ENCODE results near the gene PUS1. TPM values are rescaled to one million over a fixed set of nuclear protein-coding genes. Genes with fewer than 3 reads are reported as not detected.
A peak's percentile ranks its signal among the peaks of the same experiment; 100 is the strongest.

PUS1 gene
- total RNA-seq, 2 donors from 2014 or later = 11.2 to 33.6 TPM

DNA sequence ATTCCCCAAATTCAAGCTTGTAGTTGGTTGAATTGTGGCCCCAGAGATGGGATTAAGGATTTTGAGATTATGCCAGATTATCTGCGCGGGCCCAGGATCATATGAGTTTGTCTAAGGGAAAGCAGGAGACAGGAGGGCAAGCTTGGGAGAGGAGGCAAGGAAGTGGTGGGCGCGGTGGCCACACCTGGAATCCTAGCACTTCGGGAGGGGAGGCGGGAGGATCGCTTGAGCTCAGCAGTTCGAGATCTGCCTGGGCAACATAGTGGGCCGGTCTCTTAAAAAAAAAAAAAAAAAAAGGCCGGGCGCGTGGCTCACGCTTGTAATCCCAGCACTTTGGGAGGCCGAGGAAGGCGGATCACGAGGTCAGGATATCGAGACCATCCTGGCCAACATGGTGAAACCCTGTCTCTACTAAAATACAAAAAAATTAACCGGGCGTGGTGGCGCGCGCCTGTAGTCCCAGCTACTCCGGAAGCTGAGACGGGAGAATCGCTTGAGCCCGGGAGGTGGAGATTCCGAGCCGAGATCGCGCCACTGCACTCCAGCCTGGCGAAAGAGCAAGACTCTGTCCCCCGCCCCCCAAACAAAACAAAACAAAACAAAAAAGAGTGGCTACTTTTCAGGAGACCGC lies 881 bp upstream of the PUS1 start:
- WGBS, 2 donors = 43 to 58% methylated on average over 33 of the region's 33 CpGs
- ATAC-seq = peak; percentile 3

DNA sequence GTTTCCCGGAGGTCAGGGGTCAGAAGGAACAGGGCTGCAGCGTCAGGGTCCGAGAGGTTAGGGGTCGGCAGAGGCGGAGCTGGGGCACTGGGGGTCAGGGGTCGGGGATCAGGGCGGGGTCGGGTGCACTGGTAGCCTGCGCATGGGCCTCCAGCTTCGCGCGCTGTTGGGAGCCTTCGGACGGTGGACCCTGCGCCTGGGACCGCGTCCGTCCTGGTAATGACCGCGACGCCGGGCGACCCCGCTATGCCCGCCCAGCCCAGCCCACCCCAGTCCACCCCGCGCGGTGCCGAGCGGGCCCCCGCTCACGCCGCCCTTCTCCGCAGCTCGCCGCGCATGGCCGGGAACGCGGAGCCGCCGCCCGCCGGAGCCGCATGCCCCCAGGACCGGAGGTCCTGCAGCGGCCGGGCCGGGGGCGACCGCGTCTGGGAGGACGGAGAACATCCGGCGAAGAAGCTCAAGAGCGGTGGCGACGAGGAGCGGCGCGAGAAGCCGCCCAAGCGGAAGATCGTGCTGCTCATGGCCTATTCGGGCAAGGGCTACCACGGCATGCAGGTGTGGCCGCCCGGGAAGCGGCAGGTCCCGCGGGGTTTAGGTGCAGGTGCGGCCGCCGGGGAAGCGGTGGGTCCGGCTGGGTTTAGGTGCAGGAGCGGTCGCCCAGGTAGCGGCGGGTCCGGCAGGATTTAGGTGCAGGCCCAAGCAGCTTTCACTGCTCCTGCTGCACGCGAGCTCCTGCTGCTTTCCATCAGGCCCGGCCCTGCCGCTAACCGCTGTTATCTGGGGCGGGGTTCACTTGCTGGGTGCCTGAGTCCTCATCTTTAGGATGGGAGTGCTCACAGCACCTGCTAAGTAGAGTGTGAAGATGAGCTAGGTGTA lies 743 bp downstream of the PUS1 start:
- intact Hi-C loops (cut with DNase I) = no loop called here
- 0% methylated on average over 64 of the region's 87 CpGs; no CpG with 5 or more reads in 1 of the 2 donors for WGBS, 2 donors
- Histone ChIP-seq H3K4me3 (peak overlapping the region; percentile 69 to 97), H3K27me3 (no peaks in the 10 kb centered on the region), H3K36me3 (replicated peaks in 1 of 2; ENCODE audit: insufficient read depth in 1 of 2, low read depth in 2 of 2) (peaks cover 9 to 18% of the 10 kb centered on the region in 2 donors), H3K27ac (peak overlapping the region in 3 of 4 donors; percentile 3 to 86 (median 78)), H3K9me3 (no peaks in the 10 kb centered on the region), H3K4me1 (peaks cover 14% of the 10 kb centered on the region)
- ATAC-seq (no peak), DNase-seq (peak in 2 of 4 donors; percentile 27 to 40)
- TF ChIP-seq, protein P1, sequence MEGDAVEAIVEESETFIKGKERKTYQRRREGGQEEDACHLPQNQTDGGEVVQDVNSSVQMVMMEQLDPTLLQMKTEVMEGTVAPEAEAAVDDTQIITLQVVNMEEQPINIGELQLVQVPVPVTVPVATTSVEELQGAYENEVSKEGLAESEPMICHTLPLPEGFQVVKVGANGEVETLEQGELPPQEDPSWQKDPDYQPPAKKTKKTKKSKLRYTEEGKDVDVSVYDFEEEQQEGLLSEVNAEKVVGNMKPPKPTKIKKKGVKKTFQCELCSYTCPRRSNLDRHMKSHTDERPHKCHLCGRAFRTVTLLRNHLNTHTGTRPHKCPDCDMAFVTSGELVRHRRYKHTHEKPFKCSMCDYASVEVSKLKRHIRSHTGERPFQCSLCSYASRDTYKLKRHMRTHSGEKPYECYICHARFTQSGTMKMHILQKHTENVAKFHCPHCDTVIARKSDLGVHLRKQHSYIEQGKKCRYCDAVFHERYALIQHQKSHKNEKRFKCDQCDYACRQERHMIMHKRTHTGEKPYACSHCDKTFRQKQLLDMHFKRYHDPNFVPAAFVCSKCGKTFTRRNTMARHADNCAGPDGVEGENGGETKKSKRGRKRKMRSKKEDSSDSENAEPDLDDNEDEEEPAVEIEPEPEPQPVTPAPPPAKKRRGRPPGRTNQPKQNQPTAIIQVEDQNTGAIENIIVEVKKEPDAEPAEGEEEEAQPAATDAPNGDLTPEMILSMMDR (IDR thresholded peaks at IDR 0.05) = no peak
- TF ChIP-seq POLR2A (IDR thresholded peaks at IDR 0.05) = peak in 1 of 3 donors; percentile 11

More for the DNA sequence above, 881 bp upstream of the PUS1 start:
- intact Hi-C loops (cut with DNase I) = no loop called here
- H3K36me3 ChIP-seq (replicated peaks in 1 of 2; ENCODE audit: insufficient read depth in 1 of 2, low read depth in 2 of 2) = peaks cover 6 to 9% of the 10 kb centered on the region in 2 donors
- no peaks in the 10 kb centered on the region for H3K9me3 ChIP-seq
- no peak for TF ChIP-seq POLR2A (IDR thresholded peaks at IDR 0.05)
- TF ChIP-seq, protein P1 (IDR thresholded peaks at IDR 0.05) = no peak
- H3K4me1 ChIP-seq = peaks cover 14% of the 10 kb centered on the region
- H3K4me3 ChIP-seq = peak overlapping the region; percentile 50 to 56
- H3K27ac ChIP-seq = peak overlapping the region in 3 of 4 donors; percentile 66 to 86 (median 78)
- no peaks in the 10 kb centered on the region for H3K27me3 ChIP-seq
- peak in 1 of 4 donors; percentile 18 for DNase-seq

DNA sequence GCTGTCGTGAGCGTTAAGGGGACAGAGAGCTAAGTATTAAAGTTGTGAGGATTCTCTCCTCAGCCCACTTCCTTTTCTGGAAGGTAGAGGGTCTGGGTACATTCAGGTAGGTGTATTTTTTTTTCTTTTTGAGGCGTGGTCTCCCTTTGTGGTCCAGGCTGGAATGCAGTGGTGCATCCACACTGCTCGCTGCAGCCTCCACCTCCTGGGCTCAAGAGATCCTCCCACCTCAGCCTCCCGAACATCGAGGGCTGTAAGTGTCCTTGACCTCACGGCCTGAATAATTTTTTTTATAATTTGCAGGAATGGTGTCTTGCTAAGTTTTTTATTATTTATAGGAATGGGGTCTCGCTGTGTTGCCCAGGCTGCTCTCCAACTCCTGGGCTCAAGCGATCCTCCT lies 1.4 kb downstream of the PUS1 start:
- Histone ChIP-seq H3K36me3 (replicated peaks in 1 of 2; ENCODE audit: insufficient read depth in 1 of 2, low read depth in 2 of 2) (peaks cover 9 to 18% of the 10 kb centered on the region in 2 donors), H3K9me3 (no peaks in the 10 kb centered on the region), H3K4me1 (peaks cover 14% of the 10 kb centered on the region), H3K27ac (no peak overlapping the region), H3K27me3 (no peaks in the 10 kb centered on the region), H3K4me3 (peak overlapping the region in 1 of 2 donors; percentile 97)
- WGBS, 2 donors = 75 to 79% methylated on average over 9 of the region's 9 CpGs
- TF ChIP-seq, protein P1 (IDR thresholded peaks at IDR 0.05) = no peak
- no peak for TF ChIP-seq POLR2A (IDR thresholded peaks at IDR 0.05)
- no peak for ATAC-seq
- intact Hi-C loops (cut with DNase I) = no loop called here
- no peak for DNase-seq

DNA sequence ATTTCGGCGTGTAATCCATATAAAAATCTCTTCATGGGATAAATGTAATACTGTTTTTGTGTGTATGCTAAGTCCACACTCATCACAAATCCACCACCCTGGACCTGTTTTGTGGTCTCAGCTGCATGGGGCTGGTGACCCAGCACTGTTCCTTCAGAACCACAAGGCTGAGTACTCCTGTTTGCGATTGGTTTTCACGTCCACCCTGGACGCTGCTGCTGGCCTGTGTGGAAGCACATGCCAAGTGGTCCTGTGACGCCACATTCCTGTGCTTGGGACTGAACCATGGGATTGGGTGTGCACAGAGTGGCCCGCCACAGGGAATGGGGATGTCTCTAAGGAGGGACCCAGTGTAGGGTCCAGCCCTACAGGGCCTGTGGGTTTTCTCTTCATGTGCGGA lies 4.3 kb downstream of the PUS1 start:
- no peak for ATAC-seq
- 88 to 93% methylated on average over 7 to 8 of the region's 8 CpGs for WGBS, 2 donors
- DNase-seq = no peak
- Histone ChIP-seq H3K27ac (no peak overlapping the region), H3K36me3 (replicated peaks in 1 of 2; ENCODE audit: insufficient read depth in 1 of 2, low read depth in 2 of 2) (peaks cover 9 to 20% of the 10 kb centered on the region in 2 donors), H3K27me3 (no peaks in the 10 kb centered on the region), H3K4me3 (no peak overlapping the region), H3K4me1 (peaks cover 13% of the 10 kb centered on the region), H3K9me3 (no peaks in the 10 kb centered on the region)
- intact Hi-C loops (cut with DNase I) = no loop called here
- TF ChIP-seq, protein P1 (IDR thresholded peaks at IDR 0.05) = no peak
- no peak for TF ChIP-seq POLR2A (IDR thresholded peaks at IDR 0.05)
